ENCODE measurements around the gene HOXA6.

- TF ChIP-seq POLR2A (IDR thresholded peaks at IDR 0.05; ENCODE audit: low read depth) (no peak), EP300 (IDR thresholded peaks at IDR 0.05) (no peak)
Measured at GRCh38 chr7:27155816-27156507, 8.4 kb upstream of the HOXA6 start.

Data from esophagus muscularis mucosa (tissue), 2 donors.